Left ventricle myocardium superior (tissue), 1 donor: ENCODE data around the gene PPARG. TPM values are rescaled to one million over a fixed set of nuclear protein-coding genes. Genes with fewer than 3 reads are reported as not detected.
A peak's percentile ranks its signal among the peaks of the same experiment; 100 is the strongest.

Experiments
- ATAC-seq: fragments of 200-7000 bp; cut with Tn5 transposase; one replicate; pipeline ENCODE4 v1.9.1; 2020; ENCODE audit warnings: mild to moderate bottlenecking, moderate library complexity
- DNase-seq: peaks from one replicate; pipeline ENCODE4 v3.0.0-alpha.2; 2020
- intact Hi-C: fragments of 100-400 bp; cut with micrococcal nuclease; formaldehyde crosslinking; loops from one replicate; pipeline ENCODE4 v1.11.0; 2022
- total RNA-seq: library from RNA; stranded (reverse); fragmentation: NEBNext Ultra II Directional; extraction: Animal tissue kit (Norgen Biotek cat#: 25700); gene quantifications from one replicate; pipeline ENCODE4 v1.2.1, GENCODE V29; 2021
- donor health status: DM: no; HTN: yes; CAD: no; lungs with severe emphysema.

Gene PPARG
- total RNA-seq, 1 donor from 2014 or later: 24.0 TPM

DNA sequence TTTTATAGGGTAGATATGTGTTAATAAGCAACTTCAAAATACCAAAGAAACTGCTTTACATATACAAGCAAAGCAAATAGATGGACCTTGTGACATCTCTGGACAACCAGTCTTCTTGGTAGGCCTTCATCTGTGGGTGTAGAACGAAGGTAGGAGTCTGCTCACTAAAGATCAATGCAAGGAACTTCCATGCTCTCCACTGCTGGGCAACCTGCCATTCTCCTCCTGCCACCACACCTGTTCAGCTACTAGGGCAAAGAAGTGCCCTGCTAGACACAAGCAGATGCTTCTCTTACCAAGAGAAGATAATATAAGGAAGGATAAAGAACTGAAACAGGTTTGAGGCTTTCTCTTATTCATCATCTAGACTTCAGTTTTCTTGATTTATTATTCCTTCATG, 12.6 kb downstream of the PPARG start:
- ATAC-seq (no peak), DNase-seq (no peak)
- intact Hi-C loops: no loop called here

DNA sequence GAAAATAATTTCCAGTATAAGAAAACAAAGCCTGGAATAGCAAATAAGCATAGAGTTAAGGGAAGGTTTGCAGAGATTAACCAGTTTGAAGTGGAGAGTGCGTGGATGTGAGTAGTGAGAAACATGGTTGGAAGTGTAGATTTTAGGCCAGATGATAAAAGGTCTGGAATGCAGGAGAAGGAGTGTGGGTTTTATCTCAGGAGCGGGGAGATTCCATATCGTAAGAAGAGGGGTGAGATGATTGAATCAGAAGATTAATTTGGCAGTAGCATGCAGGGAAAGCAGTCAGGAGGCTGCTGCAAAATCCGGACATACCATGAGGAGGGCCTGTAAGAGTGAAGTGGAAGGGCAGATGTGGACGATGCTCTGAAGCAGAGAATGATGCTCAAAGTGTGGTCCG, 13.7 kb downstream of the PPARG start:
- ATAC-seq: no peak
- intact Hi-C loops: no loop called here
- DNase-seq: no peak

DNA sequence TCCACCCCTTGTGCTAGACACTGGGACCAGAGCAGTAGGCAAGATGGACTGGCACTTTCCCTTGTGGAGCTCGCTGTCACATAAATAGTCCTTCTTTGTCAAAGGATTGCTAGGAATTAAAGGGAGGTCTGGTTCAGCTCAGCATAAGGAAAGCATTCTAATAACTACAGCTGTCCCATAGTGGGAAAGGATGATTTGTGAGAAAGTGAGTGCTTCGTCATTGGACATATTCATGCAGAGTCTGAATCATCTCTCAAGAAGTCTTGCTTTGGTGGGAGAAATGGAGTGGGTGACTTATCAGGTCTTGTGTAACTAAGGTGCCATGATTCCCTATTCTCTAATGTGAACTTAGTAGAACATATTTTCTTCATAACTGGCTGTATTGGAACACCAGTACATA, 14.7 kb downstream of the PPARG start:
- intact Hi-C loops: no loop called here
- DNase-seq (no peak), ATAC-seq (no peak)

DNA sequence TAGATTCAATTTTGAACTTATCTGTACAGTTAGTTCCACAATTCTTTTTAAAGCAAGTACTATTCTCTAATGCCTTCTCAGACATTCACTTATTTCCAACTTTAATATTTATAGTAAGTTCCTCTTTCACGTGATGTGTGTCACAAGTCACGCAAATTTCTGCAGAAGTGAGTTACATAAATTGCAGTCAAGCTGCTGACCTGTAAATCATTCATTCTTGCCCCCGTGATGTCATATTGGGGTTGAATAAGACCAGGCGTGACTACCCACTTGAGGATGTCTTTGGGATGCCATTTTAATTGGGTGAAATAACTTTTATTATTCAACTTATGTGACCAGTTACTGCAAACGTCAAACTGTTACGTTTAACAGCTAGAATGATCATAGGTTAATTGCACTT, 15.1 kb downstream of the PPARG start:
- no peak for DNase-seq
- no peak for ATAC-seq
- intact Hi-C loops: no loop called here

DNA sequence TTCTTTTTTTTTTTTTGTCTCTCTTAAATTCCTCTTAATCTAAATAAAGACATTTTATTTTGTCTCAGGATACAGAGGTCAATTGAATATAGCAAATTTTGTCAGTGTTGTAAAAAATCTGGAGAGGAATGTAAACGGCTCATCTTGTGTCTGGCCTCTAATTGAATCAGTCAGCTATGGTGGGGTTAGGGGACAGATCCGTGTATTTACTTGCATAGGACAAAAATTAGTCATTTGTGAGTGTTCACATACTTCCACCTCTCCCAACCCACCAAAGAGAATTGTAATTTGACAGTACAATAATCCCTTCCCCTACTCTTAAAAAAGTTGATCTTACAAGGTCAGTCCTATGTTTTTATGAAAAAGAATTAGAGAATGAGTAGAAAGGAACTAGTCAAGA, 18.3 kb downstream of the PPARG start:
- intact Hi-C loops: no loop called here
- no peak for ATAC-seq
- DNase-seq: no peak

DNA sequence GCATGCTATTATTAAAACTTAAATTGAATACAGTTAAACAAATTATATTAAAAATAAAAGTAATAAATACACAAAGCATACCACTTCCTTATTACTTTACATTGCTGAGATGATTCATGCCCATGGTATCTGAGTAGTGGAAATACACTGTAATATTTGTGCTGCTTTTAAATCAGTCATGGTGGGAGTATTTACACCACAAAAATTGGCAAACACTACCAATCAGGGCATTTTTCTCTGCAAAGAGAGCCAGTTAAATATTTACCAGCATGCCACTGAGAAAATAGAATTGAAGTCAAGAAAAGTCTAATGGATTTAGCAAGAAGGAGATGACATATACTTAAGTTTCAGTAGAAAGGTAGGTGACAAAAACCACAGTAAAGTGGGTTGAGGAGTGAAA, 19.6 kb downstream of the PPARG start:
- intact Hi-C loops: no loop called here
- ATAC-seq (no peak), DNase-seq (no peak)

DNA sequence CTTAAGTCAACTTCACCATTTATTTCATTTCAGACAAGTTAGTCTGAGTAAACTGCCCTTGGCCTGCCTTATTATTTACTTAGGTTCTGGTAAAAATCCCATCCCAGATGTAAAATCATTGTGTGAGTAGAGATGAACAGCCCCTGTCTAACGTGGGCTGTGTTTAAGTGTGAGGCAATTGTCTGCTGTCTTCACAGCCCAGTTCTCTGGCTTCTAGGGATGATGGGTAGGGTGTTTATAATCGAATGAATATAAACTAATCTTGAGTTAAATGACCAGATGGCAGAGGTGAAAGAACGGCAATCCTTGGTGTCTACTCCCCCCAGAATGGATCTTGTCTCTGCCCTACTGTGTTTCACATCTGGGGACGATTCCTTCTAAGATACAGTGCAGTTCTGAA, 20.8 kb downstream of the PPARG start:
- DNase-seq (no peak), ATAC-seq (no peak)
- intact Hi-C loops: no loop called here

DNA sequence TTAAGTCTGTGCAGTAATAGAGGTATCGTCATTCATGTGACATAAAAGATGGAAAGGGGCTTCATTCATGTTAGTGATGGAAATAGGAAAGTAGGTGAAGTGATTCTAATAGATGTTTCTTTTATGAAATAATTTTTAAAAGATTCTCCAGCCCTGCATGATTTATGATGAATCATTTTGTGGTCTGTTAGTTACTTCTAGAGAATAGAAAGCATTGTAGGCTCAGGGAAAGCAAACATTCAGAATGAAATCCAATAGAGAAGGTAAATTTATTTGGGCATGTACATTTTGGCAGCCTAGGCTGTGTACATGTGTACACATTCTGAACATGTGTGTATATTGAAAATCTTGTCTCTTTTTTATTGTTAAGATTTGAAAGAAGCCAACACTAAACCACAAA, 23.1 kb downstream of the PPARG start:
- ATAC-seq (no peak), DNase-seq (no peak)
- intact Hi-C loops: no loop called here

DNA sequence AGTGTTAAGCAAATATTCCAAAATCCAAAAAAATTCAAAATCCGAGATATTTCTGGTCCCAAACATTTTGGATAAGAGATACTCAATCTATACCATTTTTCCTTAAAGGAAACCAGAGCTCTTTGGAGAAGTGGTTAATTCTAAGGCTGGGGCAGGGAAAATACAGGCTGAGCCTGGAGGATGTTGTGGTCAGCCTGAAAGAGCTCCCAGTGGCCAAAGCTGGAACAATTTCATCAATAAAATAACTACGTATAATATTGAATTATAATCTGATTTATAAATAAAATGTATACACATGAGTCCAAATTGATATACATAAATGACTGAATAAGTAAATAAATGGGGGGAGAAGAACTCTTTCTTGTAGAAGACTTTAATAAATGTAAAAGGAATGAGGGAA, 24.6 kb downstream of the PPARG start:
- no peak for ATAC-seq
- intact Hi-C loops: no loop called here
- no peak for DNase-seq

DNA sequence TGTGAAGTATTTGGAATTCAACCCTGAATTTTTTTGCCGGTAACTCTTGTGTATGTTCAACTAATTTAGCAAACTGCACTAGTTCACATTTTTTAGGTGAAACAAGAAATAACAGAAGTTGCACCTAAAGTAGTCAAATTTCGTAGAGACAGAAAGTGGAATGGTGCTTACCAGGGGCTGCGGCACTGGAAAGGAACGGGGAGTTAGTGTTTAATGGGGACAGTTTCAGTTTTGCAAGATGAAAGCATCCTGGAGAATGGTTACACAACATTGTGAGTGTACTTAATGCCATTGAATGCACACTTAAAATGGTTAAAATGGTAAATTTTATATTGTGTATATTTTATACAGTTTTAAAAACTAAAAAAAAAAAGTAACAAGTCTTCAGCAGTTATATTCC, 27.4 kb downstream of the PPARG start:
- DNase-seq: no peak
- intact Hi-C loops: no loop called here
- no peak for ATAC-seq

DNA sequence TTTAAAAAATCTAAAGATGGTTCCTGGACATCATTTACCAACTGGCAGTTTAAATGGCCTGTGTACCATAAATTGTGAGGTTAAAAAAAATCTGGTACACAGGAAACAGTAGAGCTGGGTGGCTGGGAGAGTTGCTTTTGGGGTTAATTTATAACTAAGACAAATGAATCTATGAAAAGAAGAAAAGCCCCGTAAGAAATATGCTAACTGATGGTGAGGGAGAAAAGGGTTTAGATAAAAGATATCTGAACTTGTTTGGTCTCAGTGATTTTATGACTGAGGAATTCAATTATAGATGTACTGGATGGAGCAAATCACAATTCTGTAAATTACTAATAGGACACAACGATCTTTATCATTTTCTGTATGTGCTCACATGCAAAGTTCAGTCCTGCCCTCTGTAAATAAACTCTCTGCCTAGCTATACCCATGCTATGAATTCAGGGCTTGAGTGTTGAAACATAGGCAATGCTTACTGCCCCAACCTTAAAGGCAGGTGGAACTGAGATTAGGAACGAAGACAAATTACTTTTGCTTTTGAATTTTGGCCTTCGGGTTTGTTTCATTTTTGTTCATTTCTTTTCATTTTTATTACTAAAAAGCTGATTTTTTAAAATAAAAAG, 28.0 kb downstream of the PPARG start:
- no peak for ATAC-seq

DNA sequence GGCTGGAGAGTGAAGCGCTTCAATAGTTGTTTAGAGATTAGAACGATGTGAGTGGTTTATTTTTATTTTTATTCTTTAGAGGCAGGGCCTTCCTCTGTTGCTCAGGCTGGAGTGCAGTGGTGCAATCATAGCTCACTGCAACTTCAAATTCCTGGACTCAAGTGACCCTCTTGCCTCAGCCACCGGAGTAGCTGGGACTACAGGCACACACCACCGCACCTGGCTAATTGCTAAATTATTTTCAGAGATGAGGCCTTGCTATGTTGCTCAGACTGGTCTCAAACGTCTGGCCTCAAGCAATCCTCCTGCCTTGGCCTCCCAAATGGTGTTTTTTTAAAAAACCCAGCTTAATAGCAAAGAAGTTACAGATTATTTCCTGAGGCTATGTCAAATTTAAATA, 29.0 kb downstream of the PPARG start:
- ATAC-seq (peak; percentile 89), DNase-seq (no peak)
- intact Hi-C loops: no loop called here

More for the DNA sequence above, 28.0 kb downstream of the PPARG start:
- intact Hi-C loops: no loop called here
- DNase-seq: no peak

DNA sequence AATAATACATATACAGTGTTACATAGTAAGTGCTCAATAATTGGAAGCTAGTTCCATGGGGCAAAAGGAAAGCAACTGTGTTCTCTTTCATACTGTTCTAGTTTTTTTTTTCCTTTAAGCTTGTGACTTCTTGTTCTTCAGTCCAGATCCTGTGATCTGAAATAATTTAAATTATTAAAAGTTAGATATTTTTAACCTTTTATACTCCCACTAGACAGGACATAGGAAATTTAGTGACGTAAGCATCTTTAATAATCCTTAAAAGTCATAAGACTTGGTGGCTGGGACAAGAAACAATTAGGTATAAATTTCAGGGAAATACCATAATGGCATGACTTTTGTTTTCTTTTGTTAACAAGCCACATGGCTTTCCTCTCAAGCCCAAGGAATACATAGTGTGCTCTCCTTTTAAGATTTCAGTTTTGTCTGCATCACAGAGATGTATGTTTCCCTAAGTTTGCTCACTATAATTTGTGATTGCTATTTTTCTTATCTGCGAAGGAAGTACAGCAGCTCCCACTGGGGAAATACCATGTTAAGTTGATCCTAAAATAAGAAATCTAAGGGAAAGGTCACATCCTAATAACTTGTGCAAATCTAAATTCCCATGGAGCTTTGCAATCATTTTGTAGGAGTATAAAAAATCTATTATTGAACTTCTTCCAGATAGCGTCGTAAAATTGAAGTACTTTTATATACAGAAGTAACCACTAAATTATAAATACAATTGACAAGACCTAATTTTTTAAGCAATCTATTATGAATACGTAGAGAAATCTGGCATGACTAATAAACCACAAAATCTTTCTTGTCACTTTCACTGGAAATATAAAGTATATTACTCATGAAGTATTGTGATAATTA, 30.1 kb downstream of the PPARG start:
- intact Hi-C loops: no loop called here
- ATAC-seq (peak; percentile 68), DNase-seq (no peak)

DNA sequence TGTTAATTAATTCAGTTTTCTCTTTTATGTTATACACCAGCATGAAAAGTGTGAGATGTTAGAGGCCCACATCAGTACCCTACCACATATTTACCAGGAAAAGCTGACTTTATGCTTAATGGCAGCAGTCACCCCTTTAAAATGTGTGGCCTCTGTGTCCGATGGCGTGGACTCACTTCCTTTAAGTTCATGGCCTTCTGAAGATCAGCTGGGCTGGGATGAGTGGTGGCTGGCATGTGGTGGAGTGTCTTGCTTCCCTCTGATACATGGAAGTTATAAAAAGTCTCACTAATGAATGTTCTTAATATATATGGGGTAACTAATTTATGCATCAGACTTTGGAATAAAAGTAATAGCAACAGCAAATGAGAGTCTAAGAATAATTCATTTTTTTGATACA, 32.1 kb downstream of the PPARG start:
- ATAC-seq (no peak), DNase-seq (no peak)
- intact Hi-C loops: no loop called here

DNA sequence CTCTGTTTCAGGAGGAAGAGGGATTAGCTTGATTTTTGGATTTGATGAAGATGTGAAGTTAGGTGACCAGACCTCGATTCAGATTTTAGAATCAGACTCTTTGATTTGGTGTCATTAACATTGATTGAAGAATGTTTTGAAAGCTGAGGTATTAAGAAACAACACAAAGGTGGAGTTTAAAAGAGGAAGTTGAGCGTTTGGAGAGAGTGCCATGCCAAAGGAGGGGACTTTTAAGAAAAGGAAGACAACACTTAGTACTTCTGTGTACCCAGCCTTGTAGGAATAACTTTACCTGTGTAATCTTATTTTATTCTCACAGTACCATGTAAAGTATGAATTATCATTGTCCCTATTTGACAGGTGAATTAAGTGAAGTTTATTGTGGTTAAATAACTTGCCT, 34.4 kb downstream of the PPARG start:
- ATAC-seq (no peak), DNase-seq (no peak)
- intact Hi-C loops: no loop called here

DNA sequence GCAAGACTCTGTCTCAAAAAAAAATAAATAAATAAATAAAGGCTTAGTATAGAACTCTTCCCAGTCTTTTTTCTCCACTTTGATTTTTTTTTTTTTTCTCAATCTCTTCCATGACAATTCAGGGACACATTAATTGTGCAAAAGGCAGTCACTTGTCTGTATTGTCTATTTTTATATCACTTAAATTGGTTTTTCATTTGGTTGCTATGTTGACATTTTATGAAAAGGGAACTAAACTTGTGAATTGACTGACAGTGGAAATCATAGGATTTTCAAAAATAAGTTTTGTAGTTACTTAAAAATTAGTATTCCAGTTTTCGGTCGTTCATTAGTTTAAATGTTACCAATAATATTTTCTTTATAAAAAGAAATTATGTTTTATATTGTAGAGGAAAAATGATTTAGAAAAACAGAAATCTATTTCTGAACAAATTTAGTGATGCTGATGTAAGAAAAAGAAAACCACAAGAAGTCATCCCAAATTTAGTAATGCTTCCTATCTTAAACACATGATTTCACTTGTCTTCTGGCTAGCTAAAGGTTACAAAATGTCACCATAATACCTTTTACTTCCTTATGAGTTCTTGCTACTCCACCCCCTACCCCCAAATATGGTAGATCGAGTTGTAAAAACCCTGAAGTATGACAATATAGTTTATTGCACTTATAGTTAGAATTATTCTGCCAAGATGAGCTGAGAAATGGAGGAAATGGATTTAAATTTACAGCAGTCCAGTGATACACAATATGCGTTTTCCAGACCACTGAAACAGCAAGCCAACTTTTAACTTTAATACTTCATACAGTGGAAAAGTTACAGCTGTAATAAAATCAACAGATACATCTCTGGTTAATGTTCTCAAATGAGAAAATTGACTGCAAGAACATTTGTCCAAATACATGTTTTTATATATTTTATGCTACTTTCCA, 37.0 kb downstream of the PPARG start:
- DNase-seq (no peak), ATAC-seq (no peak)
- intact Hi-C loops: no loop called here

DNA sequence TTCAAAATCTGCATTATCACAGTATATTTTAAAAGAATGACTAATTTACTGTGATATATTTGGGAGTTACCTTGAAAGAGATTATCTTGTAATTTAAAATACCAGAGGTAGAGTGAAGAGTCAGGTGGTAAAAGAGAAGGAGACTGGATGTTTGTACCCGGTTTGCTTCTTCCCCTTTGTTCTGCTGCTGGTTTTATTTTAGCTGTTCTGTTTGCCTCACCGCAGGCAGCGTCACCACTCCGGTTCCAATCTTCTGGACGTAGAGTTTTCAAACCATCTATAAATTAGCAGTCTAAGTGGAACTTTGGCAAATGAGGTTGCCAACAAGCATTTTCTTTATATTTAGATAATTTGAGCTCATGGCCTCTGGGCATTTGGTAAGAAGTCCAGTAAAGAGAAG, 38.2 kb downstream of the PPARG start:
- intact Hi-C loops: no loop called here
- ATAC-seq (no peak), DNase-seq (no peak)

DNA sequence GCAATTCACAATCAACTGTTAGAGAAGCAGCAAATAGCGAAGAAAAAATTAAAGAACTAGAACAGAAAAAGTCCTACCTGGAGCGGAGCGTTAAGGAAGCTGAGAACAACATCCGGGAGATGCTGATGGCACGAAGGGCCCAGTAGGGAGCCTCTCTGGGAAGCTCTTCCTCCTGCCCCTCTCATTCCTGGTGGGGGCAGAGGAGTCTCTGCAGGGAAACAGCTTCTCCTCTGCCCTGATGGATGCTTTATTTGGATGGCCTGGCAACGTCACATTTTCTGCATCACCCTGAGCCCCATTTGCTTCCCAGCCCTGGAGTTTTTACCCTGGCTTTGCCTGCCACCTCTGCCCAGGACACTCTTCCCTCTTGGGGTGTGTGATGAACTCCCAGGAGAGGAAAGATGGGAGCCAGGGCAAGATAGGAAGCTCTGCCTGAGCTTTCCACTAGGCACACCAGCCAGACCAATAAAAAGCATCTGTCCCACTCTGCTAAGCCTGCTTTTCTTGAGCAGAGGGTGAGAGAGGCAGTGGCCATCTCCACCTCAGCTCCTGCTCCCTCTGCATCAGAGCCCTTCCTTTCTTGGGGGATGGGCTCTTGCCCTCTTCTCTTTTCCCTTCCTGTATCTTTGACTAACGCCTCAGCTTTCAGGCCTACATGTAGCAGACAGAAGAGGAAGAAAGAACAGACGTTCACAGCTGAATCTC, 39.4 kb downstream of the PPARG start:
- intact Hi-C loops: no loop called here
- ATAC-seq (peak; percentile 21), DNase-seq (no peak)

DNA sequence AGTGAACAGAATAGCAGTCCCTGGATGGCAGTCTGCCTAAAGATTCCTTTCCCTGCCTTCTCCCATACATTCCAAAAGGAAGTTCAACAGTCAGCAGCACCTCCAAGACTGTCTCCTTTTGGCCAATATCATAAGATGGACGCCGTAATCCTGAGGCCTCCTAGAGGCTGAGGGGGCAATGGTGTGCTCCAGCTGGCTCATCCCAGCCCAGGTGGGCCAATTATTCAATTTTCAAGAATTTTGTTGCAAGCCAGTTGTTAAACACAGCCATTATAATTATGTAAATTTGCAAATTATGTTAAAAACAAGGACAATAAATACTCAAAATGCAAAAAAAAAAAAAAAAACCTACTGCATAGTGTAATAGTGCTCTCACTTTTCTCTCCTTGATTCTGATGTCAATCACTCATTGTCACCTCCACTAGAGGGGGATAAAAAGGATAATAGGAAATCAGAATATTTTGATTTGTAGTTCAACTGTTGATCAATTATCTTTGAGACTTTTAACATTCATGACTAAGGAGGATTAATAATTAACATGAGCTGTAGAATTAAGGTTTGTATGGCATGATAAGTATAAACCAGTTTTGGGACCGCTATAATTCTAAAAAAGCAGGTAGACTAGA, 40.1 kb downstream of the PPARG start:
- intact Hi-C loops: no loop called here
- DNase-seq: no peak
- no peak for ATAC-seq
